NCI-H1417 treated with DMSO at 0.1 percent for 48 hours (cell line): ENCODE measurements around the gene RPS27A.
"Not testable (repeated sequence)": the region's sequence is repeated elsewhere in the genome, so short reads cannot be mapped to it uniquely, and the experiment has no call there.

Source experiments
- DNase-seq: peaks from one replicate; lab custom pipeline; 2025; lab: John Stamatoyannopoulos, UW

RPS27A gene

DNA sequence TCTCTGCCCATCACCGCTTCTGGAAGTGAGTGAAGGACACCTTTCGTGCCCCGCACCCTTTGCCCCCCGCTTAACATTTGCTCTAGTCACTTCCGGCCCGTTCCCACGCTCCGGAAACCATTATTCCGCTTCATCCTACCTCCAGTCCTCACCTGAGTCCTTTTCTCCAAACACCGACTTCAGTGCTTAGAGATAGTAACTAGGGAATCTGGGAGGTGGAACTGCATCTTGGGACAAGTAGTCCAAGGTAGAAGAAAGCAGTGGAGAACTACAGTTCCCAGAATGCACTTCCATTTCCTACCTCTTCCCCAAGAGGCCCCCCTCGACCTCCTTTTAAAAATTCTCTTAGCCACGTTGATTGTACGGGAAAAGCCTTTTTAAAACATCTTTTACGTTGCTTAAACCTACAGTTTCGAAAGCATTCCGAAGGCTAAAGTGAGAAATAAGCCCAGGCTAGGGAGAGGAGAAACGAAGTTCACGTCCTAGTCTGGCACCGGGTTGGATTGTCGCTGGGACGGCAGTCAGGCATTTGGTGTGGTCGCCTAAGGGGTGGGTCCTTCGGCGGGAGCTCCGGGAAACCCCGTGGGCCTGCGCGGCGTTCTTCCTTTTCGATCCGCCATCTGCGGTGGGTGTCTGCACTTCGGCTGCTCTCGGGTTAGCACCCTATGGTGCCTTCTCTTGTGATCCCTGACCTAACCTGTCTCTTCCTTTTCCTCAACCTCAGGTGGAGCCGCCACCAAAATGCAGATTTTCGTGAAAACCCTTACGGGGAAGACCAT, at the start of gene RPS27A, which contains the start of gene CLHC1:
RPS27A (plus strand) TSS at position 605 of the 779 bp plus-strand sequence; CDS start at position 742, 137 bp downstream.
CLHC1 (minus strand) TSS at position 210 of the 779 bp plus-strand sequence. CDS start 9,882 bp downstream, outside the sequence.
- peak; percentile 97 for DNase-seq

- DNase-seq = not testable (repeated sequence)
These were observed 45.7 kb upstream of the RPS27A start for GRCh38 chr2:55186837-55187236.

GRCh38 chr2:55191888-55192287, 40.6 kb upstream of the RPS27A start:
- not testable (repeated sequence) for DNase-seq

GRCh38 chr2:55196526-55196925, 36.0 kb upstream of the RPS27A start:
- no peak for DNase-seq

DNA sequence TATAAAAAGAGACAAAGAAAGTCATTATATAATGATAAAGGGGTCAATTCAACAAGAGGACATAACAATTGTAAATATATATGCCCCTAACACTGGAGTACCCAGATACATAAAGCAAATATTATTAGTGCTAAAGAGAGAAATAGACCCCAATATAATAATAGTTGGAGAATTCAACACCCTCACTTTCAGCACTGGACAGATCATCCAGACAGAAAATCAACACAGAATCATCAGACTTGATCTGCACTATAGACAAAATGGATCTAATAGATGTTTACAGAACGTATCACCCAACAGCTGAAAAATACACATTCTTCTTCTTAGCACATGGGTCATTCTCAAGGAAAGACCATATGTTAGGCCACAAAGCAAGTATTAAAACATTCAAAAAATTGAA, 32.1 kb upstream of the RPS27A start:
- DNase-seq = no peak

DNA sequence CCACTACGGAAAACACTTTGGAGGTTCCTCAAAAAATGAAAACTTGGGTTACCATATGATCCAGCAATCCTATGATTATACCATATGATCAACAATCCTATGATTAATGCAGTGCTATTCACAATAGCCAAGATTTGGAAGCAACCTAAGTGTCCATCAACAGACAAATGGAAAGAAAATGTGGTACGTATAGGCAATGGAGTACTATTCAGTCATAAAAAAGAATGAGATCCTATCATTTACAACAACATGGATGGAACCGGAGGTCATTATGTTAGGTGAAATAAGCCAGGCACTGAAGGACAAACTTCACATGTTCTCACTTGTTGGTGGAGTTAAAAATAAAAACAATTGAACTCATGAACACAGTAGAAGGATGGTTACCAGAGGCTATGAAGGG, 28.0 kb upstream of the RPS27A start:
- no peak for DNase-seq

- no peak for DNase-seq
These were observed 27.5 kb upstream of the RPS27A start for GRCh38 chr2:55204950-55205349.

- no peak for DNase-seq
These were observed 18.7 kb upstream of the RPS27A start for GRCh38 chr2:55213822-55214221.

DNA sequence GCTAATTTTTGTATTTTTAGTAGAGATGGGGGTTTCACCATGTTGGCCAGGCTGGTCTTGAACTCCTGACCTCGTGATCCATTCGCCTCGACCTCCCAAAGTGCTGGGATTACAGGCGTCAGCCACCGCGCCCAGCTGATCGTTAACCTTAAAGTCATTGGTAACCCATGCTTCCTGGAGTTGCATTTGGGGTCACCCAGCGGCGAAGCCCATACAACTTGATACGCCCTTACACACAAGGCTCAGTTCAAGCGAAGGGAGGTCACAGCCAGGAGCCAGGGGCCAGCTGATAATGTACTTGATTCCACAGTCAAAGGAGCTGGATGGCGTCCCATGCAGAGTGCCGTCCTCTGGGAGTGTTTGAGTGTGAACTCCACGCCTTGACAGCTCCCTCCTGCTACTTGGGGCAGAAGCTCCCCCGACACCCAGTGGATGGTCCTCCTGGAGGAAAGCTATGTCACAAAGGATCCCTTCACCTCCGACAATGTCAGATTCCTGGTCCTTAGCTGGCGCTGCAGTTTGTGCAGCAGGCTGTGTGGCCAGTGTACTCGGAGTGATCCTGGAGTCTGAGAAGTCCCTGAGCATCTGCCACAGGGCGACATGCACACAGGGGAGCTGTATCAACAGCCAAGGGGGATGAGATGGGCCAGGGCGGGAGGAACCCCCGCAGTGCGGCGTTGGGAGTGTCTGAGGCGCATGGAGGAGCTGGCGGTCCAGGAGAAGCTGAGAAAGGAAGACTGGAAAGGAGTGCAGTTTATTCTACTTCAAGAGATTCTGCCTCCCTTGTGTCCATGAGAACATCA, 8.3 kb upstream of the RPS27A start:
- DNase-seq = no peak

DNA sequence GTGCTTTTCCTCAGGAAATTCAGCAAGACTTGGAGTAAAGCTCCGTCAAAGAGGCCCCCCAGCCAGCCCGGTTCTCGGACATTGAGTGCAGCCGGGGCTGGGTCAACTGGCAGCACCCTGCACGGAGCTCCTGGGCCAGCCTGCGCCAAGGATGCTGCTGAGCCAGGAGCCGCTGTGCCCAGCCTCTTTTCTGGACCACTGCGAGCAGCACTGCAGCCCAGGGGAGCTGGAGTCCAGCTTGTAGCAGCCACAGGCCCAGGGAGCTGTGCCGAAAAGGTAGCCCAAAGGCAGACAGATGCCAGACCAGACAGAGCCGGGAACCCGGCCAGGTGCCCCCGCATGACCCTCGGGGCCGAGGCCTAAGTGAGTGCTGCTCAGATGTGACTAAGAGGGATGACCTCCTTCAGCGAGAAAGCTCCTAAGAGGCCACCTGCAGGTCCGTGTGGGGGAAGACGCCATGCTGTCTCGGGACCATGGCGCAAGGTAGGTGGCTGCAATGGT, 7.7 kb upstream of the RPS27A start:
- DNase-seq = no peak

- DNase-seq = no peak
These were observed 6.9 kb upstream of the RPS27A start for GRCh38 chr2:55225481-55226020.

DNA sequence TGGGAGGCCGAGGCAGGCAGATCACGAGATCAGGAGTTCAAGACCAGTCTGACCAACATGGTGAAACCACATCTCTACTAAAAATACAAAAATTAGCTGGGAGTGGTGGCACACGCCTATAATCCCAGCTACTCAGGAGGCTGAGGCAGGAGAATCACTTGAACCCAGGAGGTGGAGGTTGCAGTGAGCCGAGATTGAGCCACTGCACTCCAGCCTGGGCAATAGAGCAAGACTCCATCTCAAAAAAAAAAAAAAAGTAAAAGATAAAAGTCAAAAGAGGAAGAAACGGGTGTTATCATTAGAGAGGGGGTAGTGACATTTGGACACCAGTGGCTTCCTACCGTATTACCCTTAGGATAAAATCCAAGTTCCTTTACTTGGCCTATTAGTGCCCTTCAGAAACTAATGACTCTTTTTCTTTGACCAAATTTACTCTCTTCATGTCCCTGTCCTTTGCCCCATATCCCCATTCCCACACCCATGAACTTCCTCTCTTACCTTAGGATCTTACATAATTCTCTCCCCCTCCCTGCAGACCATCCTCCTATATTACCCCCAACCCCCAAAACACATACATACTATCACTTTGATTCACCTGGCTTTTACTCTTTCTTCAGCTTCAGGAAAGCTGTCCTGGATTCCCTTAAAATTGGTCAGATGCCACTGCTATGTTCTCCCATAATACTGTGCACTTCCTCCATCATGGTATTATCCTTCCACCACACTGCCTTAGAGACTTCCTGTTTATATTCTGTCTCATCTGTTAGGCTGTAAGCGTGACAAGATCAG, 4.9 kb upstream of the RPS27A start:
- not testable (repeated sequence) for DNase-seq

GRCh38 chr2:55228226-55228563, 4.3 kb upstream of the RPS27A start:
- no peak for DNase-seq

- no peak for DNase-seq
These were observed 3.3 kb upstream of the RPS27A start for GRCh38 chr2:55229221-55229620.

DNA sequence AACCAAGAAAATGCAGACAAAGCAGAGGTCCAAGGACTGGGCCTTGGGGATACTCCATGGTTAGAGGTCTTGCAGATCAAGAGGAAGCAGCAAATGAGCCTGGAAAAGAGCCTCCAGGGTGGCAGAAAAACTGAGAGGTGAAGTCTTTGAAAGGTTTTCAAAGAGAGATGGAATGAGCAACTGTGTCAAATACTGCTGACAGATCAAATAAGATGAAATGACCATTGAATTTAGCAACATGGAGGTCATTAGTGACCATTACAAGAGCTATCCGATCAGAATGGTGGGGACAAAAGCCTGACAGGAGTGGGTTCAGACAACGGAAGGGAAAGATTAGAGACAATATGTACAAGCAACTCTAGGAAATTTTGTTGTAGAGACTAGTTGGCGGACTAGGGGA, 1.9 kb upstream of the RPS27A start:
- no peak for DNase-seq

DNA sequence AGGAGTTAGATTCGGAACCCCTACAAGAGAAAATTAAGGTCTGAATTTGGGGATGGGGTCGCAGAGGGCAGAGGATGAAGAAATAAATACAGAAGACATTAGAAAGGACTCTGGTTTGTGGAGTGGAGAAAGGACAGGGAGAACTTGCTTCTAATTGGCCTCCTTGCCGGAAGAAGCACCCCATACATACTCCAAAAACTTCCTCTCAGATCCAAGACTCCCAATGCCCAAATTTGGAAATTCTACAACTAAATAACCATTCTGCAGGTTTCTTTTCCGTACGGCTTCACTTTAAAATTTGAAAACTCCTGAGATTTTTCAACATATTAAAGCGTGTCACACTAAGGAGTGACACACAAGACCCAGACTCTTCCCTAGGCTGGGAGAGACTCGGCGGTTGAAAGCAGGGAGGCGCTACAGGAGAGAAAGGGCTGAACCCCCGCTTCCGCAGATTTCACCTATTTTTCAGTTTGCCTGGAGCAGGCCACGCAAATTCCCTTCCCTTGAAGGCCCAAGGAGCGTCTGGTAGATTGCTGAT, 873 bp upstream of the RPS27A start:
- no peak for DNase-seq

DNA sequence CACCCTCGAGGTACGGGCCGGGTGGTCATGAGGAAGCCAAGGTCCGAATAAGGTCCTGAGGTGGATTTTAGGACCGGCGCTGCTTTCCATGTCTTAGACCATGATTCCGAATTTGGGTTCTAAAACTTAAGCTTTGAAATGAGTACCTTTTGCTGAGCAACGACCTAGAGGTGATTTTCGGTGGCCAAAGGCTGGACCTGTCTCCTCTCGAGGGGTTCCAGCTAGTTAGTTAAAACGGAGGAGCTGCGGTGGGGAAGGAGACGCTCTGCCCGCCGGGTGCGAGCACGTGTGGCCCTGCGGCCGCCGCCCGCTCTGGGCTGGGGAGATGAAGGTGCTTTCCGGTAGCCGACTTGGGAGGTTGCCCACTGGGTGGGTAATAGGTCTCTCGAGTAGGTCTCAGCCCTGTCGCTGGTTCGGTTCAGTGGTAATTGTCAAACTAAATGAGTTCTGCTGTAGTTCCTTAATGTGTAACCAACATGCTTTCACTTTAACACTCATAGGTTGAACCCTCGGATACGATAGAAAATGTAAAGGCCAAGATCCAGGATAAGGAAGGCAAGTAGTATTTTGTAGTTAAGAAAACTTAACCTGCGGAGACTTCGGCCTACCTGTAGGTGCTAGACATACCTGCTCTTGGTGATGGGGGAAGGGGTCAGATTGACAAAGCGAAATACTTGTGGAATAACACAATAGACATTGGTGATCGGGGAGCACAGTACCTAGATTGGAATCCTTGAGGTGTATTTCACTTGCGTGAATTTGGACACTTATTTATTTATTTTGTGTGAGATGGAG, 572 bp downstream of the RPS27A start:
- DNase-seq = no peak

- DNase-seq = no peak
These were observed 1.1 kb downstream of the RPS27A start for GRCh38 chr2:55233658-55233940.

- DNase-seq = no peak
These were observed 3.4 kb downstream of the RPS27A start for GRCh38 chr2:55235724-55236538.

DNA sequence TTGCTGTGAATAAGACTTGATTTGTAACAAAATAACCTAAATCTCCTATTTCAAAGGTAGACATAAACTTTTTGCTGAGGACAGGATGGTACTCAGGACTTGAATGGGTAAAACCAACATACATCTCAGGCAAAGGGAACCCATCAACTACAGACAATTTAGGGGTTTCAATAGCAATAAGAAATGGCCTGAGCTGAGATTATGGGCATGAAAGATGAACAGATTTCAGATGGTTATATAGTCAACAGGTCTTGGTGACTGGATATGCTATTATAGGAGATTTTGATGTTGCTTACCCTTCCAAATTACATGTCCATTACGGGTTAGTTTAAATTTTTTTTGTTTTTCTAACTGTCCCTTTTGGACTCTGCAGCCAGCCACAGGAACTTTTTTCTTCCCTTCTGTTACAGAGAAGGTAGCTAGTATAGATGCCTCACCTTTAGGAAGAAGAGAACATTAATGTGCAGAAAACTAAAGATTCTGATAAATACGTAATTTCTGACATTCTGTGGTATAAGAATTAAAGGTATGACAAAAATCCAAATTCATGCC, 4.6 kb downstream of the RPS27A start:
- no peak for DNase-seq
